ENCODE data around the gene HEATR1.
"Not testable (repeated sequence)": the region's sequence is repeated elsewhere in the genome, so short reads cannot be mapped to it uniquely, and the experiment has no call there.

HEATR1 gene

GRCh38 chr1:236603991-236604904 lies at the start of gene HEATR1:
TSS of gene HEATR1 (minus strand) at chr1:236604516. CDS start at chr1:236604095, 421 bp downstream.
- peak; percentile 35 for DNase-seq

- DNase-seq, result no peak
Observed at GRCh38 chr1:236645016-236645680, 40.8 kb upstream of the HEATR1 start.

- DNase-seq, result no peak
Observed at GRCh38 chr1:236642763-236643162, 38.4 kb upstream of the HEATR1 start.

GRCh38 chr1:236639686-236640085 lies 35.4 kb upstream of the HEATR1 start:
- no peak for DNase-seq

- no peak for DNase-seq
Observed at GRCh38 chr1:236638945-236639344, 34.6 kb upstream of the HEATR1 start.

- DNase-seq, result no peak
Observed at GRCh38 chr1:236636017-236636416, 31.7 kb upstream of the HEATR1 start.

- DNase-seq, result no peak
Observed at GRCh38 chr1:236627727-236628408, 23.6 kb upstream of the HEATR1 start.

GRCh38 chr1:236623371-236624166 lies 19.3 kb upstream of the HEATR1 start:
- no peak for DNase-seq

GRCh38 chr1:236622407-236622806 lies 18.1 kb upstream of the HEATR1 start:
- no peak for DNase-seq

GRCh38 chr1:236619398-236619797 lies 15.1 kb upstream of the HEATR1 start:
- DNase-seq, result no peak

- DNase-seq, result no peak
Observed at GRCh38 chr1:236618507-236618906, 14.2 kb upstream of the HEATR1 start.

- no peak for DNase-seq
Observed at GRCh38 chr1:236615399-236616148, 11.3 kb upstream of the HEATR1 start.

- no peak for DNase-seq
Observed at GRCh38 chr1:236612349-236612748, 8.0 kb upstream of the HEATR1 start.

GRCh38 chr1:236608930-236609726 lies 4.8 kb upstream of the HEATR1 start:
- no peak for DNase-seq

GRCh38 chr1:236607597-236607996 lies 3.3 kb upstream of the HEATR1 start:
- not testable (repeated sequence) for DNase-seq

GRCh38 chr1:236604905-236605806 lies 840 bp upstream of the HEATR1 start:
- no peak for DNase-seq

GRCh38 chr1:236602171-236602570 lies 2.1 kb downstream of the HEATR1 start:
- no peak for DNase-seq

GRCh38 chr1:236590553-236591150 lies 13.7 kb downstream of the HEATR1 start:
- no peak for DNase-seq

GRCh38 chr1:236589531-236589930 lies 14.8 kb downstream of the HEATR1 start:
- no peak for DNase-seq

All from cortex of kidney (tissue), 1 donor.